DMS79 treated with DMSO at 0.1 percent for 48 hours (cell line): Measurements from ENCODE around the gene PPA2.
"Not testable (repeated sequence)": the region's sequence is repeated elsewhere in the genome, so short reads cannot be mapped to it uniquely, and the experiment has no call there.

ENCODE experiments used
- DNase-seq: peaks from one replicate; lab custom pipeline; 2025; lab: John Stamatoyannopoulos, UW

PPA2 gene

GRCh38 chr4:105458541-105458940, 15.3 kb downstream of the PPA2 start:
- not testable (repeated sequence) for DNase-seq

GRCh38 chr4:105458001-105458400, 15.9 kb downstream of the PPA2 start:
- no peak for DNase-seq

GRCh38 chr4:105455998-105456397, 17.9 kb downstream of the PPA2 start:
- no peak for DNase-seq

GRCh38 chr4:105455182-105455581, 18.7 kb downstream of the PPA2 start:
- DNase-seq: no peak

- DNase-seq: no peak
Observed at GRCh38 chr4:105453550-105454205, 20.2 kb downstream of the PPA2 start.

GRCh38 chr4:105451346-105451745, 22.5 kb downstream of the PPA2 start:
- DNase-seq: peak; percentile 2

- DNase-seq: no peak
Observed at GRCh38 chr4:105440890-105441289, 33.0 kb downstream of the PPA2 start.

GRCh38 chr4:105437637-105438036, 36.2 kb downstream of the PPA2 start:
- no peak for DNase-seq

GRCh38 chr4:105436414-105436813, 37.4 kb downstream of the PPA2 start:
- no peak for DNase-seq

GRCh38 chr4:105434940-105435339, 38.9 kb downstream of the PPA2 start:
- no peak for DNase-seq

- no peak for DNase-seq
Observed at GRCh38 chr4:105433421-105433820, 40.4 kb downstream of the PPA2 start.

GRCh38 chr4:105432438-105432837, 41.4 kb downstream of the PPA2 start:
- DNase-seq: no peak

- DNase-seq: no peak
Observed at GRCh38 chr4:105430811-105431210, 43.1 kb downstream of the PPA2 start.

- no peak for DNase-seq
Observed at GRCh38 chr4:105426187-105426897, 47.5 kb downstream of the PPA2 start.

GRCh38 chr4:105422207-105422920, 51.5 kb downstream of the PPA2 start:
- DNase-seq: no peak

GRCh38 chr4:105417624-105418023, 56.2 kb downstream of the PPA2 start:
- no peak for DNase-seq

GRCh38 chr4:105415281-105415744, 58.5 kb downstream of the PPA2 start:
- DNase-seq: no peak

GRCh38 chr4:105414316-105414715, 59.5 kb downstream of the PPA2 start:
- no peak for DNase-seq

- not testable (repeated sequence) for DNase-seq
Observed at GRCh38 chr4:105409135-105409534, 64.7 kb downstream of the PPA2 start.

- DNase-seq: no peak
Observed at GRCh38 chr4:105400901-105401677, 72.8 kb downstream of the PPA2 start.

- DNase-seq: no peak
Observed at GRCh38 chr4:105399532-105400161, 74.2 kb downstream of the PPA2 start.

GRCh38 chr4:105392858-105393257, 81.0 kb downstream of the PPA2 start:
- DNase-seq: no peak
